Measurements from ENCODE around the gene PDIA5. TPM values are rescaled to one million over a fixed set of nuclear protein-coding genes. Genes with fewer than 3 reads are reported as not detected.

Gene PDIA5
- total RNA-seq, 1 donor from 2014 or later: 67.3 TPM

DNA sequence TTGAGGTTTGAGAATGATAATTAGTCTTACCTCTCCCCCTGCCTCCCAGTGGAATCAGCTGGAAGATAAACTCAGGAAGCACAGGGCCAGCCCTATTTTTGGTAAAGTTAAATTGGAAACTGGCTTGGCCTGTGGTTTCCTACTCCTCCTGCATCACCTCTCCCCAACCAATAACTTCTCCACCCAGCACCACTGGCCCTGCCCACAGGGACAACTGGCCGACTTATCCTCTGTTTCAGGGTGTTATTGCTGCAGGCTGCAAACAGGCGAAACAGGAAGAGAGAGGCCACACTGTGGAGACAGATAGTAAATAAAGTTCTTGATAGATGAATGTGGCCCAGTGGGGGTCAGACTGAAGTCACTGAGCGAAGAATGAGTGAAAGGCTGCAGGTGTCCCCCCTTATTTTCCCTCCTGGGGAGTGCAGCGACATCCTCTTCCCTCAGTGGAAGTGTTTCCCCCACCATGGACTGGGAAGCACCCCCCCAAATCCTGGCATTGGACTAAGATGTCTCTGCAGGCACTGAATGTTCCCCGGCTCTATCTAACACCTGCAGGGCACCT lies 47.1 kb downstream of the PDIA5 start:
- peak in 1 of 2 donors; percentile 12 for DNase-seq (ENCODE audit: low read depth in 2 of 2)

DNA sequence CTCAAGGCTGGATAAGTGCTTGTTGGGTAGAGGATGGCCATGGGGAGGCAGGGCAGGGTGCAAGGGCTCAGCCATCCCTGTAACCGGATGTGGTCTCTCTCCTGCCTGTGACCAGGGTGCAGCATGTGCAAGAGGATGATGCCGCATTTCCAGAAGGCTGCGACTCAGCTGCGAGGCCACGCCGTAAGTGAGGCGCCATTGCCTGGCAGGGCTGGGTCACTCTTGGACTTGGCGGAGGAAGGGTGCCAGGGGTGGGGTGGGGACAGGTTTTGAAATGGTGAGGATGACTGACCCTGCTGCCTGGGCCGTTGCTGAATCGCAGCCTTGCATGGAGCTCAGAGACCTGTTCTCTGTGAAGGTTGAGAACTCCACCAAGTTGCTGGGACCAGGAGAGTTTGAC lies 49.3 kb downstream of the PDIA5 start:
- DNase-seq (ENCODE audit: low read depth in 2 of 2): no peak

DNA sequence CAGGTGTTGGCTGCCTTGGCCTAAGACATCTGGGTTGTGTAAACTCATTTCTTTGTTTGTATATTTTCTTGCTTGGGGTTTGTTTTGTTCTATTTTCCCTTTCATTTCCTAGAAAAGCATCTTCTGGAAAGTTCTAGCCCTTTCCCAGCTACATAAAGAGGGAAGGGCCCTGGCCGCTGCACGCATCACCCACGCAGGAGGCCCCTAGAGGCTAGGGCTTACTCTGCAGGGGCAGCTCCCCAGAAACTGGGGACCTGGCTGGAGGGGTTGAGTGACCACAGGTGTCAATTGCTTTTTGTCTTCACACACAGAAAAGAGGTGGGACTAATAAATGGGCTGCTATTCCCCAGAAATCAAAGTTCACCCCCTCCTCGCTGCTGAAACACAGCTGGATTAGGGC lies 52.6 kb downstream of the PDIA5 start:
- DNase-seq (ENCODE audit: low read depth in 2 of 2): no peak

DNA sequence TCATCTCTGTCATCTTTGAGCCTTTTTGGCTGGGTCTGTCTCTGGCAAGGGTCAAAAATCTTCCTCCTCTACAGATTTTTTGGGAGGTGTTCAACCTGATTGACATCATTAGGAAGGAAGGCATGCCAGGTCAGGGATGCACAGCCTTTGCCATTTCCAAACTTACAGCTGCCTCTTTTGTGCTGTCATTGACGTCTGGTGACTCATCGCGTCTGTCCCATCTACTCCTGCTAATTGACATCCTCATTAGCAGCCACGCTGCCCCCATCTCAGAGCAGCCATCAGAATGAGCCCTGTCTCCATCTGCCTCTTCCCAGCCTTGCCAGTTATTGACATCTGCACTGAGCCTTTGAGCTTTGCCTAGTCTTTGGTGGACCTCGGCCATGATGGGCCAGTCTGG lies 53.0 kb downstream of the PDIA5 start:
- no peak for DNase-seq (ENCODE audit: low read depth in 2 of 2)

DNA sequence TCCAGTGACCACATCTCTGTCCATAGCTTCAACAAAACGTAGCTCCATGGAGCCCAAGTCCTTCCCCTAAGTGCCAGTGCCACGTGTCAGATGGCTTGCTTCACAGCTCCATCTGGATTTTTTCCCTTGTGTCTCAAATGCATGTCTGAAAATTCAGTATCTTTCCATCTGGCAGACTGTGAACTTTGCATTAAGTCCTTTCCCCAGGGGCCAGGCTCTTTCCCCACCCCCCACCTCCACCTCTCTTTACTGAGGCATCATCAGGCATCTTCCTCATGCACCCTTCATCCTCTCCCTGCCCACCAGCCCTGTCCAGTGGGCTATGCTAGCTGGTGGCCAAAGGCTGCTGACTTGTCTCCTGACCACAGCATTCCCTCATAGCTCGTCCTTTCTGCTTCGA lies 53.7 kb downstream of the PDIA5 start:
- no peak for DNase-seq (ENCODE audit: low read depth in 2 of 2)

DNA sequence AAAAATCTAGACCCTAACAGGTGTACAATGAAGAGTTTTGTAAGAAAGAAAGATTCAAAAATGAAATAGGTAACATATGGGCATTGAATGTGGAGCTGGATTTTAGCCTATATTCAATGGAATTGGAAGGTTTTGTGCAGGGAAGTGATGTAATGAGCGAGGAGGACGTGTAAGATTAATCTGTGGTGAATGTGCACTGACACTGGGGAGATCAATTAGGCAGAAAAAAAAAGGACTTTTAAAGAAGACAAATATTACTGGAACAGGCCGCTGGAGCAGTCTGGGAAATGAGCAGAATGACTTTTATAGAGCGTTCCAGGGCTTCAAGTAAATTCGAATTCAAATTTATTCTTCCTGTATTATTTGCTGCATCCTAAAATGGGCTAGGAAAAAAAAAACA lies 55.2 kb downstream of the PDIA5 start:
- no peak for DNase-seq (ENCODE audit: low read depth in 2 of 2)

DNA sequence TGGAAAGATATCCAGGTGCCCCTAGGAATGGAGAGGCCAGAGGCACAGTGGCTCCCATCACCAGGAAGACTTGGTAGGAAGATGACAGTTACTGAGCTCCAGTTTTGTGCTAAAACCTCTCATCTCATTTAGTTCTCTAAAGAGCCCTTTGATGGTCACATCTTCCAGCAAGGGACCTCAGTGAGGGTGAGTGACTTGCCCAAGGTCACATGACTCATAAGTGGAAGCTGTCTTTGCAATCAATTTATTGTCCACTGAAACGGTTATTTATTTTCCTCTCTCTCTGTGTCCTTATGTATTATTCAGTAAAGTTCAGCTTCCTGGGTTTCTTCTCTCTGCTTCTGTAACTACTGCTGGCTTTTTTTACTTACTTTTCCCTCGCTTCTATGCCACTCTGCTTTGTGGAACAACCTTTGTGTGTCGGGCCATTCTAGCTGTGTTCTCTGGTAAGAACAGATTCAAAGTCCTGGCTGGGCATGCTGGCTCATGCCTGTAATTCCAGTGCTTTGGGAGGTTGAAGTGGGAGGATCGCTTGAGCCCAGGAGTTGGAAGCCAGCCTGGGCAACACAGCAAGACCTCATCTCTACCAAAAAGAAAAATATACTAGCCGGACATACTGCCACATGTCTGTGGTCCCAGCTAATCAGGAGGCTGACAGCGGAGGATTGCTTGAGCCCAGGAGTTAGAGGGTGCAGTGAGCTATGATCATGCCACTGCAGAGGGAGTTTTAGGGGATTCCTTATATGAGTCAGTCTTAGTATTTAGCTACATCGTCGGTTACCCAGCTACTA lies 55.9 kb downstream of the PDIA5 start:
- no peak for DNase-seq (ENCODE audit: low read depth in 2 of 2)

DNA sequence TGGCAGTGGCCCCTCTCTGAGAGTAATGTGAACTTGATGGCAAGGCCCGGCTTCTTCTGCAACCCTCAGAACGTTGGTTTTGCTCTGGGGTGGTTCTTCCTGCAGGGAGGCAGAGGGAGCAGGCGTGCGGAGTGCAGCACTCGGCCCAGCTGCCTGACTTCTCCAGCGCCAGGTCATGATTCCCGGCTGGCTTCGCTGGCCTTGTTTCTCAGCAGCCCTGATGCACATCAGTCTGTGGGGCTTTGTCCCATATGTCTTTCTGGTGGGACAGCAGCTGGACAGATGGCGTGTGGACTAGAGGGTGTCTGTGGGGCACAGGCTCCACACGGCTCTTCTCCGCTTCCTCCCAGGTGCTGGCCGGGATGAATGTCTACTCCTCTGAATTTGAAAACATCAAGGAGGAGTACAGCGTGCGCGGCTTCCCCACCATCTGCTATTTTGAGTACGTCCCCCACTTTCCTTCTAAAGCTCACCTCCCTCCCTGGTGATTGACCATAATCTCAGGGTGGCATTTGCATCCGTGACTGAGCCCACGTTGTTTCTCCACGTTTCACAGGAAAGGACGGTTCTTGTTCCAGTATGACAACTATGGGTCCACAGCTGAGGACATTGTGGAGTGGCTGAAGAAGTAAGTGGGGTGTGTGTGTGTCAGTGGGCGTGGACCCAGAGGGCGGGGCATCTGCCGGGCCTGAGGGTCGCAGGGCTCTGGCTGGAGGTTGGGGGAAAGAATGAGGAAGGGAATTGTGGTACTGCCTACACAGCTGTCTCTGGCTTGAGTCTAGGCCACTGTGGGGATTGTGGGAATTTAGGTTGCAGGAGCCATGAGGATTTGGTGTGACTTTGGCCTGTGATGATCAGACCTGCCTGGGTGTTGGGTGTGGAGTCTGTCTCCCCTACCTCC lies 57.1 kb downstream of the PDIA5 start:
- no peak for DNase-seq (ENCODE audit: low read depth in 2 of 2)

DNA sequence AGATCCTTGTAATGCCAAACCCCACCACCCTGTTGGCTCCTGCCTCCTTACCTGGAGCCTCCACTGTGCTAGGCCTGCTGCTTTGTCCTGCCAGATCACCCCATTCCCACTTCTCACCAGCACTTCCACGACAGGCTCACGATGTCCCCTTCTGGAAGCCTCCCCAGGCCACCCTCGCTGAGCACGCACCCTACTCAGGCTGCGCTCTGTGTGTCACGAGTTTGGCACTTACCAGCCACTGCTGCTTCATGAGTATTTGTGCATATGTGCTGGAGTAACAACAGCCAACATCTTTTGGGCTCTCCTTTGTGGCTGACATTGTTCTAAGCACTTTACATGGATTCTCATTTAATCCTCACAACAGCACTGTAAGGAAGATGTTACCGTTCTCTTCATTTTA lies 58.1 kb downstream of the PDIA5 start:
- no peak for DNase-seq (ENCODE audit: low read depth in 2 of 2)

DNA sequence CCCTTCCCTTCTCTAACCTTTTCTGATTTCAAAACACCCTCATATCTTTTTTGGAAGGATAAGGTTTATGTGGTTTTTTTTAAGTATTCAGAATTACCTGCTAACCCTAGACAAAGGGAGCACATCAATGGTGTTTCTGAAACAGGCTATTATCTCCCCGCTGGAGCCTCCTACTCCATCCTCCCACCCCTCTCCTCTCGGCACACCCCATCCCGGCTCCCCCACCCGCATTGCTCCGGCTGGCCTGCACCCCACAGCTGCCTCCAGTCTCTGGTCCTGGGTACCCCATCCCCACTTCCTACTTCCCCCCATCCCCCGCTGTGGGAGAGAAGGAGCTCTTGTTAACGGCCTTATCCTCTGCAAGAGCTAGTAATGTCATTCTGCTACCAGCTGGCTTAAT lies 59.2 kb downstream of the PDIA5 start:
- no peak for DNase-seq (ENCODE audit: low read depth in 2 of 2)

DNA sequence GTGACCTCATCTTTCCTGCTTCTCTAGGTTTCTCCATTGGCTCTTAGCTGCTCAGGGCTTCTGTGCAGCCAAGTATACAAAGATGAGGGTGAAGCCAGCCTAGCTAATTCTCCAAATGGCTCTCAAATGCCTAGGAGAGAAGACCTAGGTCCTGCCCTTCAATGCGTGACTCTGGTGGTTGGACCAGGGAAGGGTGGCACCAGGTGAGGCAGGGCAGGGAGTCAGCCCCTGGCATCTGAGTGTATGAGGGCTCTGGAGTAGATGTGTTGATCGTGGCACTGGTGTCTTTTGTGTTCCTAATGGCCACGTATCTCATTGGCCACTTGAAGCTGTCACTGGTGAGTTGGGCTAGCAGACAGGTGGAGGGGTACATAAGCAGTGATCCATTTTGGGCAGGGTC lies 59.8 kb downstream of the PDIA5 start:
- DNase-seq (ENCODE audit: low read depth in 2 of 2): no peak

DNA sequence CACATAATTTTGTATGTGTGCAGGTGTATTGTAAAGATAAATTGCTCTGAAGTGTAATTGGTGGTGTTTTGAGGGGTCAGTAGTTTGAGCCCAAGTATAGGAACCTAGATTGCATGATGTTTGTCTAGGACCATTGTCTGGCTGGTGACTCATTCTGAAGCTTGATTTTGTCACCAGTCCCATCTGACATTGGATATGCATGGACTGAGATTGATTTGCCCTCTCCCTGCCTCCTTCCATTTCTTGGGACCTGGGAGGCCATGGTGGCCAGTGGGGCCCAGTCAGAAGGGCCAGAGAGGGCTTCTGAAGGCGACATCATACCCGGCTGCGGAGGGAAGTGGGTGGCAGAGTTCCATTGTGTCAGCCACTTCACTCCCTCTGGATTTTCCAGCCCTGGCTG lies 62.3 kb downstream of the PDIA5 start:
- no peak for DNase-seq (ENCODE audit: low read depth in 2 of 2)

DNA sequence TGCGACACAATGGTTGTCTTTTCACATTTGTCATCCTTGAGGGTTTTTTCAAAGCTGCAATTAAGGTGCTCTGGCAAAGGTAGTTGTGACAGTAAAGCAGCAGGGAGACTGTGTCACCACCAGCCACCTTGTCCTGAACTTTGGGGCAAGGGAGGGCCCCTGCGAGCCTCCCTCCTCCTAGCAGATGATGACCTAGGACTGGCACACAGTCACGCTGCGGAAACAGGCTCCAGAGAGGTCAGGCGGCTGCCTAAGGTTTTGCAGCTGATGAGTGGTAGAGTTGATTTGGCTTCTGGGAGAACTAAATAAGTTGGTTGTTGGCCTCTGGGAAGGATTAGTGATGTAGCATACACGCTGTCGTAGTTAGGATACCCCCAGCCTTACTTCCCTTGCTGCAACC lies 62.7 kb downstream of the PDIA5 start:
- no peak for DNase-seq (ENCODE audit: low read depth in 2 of 2)

DNA sequence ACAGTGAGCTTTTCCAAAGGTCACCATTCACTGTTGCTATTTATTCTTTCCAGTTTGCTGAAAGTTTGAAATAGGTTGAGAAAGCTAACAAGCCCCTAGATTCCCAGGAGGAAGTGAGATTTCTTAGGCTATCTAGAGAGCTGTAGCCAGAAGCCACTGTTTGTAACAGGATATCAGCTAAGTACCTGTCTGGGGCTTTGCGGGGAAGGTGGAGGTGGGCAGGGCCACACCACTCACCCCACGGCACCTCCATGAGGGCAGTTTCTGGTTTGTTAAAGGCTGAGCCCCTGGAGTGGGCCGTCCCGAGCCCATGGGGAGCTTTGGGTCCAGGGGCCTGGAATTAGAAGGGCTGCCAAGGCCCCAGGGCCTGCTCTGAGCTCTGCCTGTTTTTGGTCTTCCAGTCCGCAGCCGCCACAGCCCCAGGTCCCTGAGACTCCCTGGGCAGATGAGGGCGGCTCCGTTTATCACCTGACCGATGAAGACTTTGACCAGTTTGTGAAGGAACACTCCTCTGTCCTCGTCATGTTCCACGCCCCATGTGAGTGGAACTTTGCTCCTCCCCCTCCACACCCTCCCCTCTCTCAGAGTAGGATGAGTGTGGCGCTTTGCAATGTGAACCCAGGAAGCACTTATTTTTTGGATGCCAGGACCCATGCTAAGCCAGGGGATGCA lies 63.4 kb downstream of the PDIA5 start:
- no peak for DNase-seq (ENCODE audit: low read depth in 2 of 2)

DNA sequence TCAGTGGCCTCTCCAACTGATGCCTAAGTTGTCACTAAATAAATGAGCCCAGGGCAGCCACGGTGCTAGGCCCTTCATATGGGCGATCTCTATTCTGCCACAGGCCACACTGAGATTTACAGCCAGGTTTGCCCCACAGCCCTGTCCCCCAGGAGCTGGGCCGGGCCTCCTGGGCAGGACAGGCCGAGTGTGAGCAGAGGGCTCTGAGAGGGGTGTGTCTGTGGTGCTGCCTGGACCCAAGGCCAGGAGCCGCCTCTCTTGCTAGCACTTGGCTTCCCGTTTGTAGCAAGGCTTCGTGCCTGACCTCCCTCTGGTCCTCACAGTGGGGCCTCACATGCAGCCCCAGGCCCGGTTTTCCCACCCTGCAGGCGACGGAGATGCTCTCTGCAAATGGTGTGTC lies 67.8 kb downstream of the PDIA5 start:
- no peak for DNase-seq (ENCODE audit: low read depth in 2 of 2)

DNA sequence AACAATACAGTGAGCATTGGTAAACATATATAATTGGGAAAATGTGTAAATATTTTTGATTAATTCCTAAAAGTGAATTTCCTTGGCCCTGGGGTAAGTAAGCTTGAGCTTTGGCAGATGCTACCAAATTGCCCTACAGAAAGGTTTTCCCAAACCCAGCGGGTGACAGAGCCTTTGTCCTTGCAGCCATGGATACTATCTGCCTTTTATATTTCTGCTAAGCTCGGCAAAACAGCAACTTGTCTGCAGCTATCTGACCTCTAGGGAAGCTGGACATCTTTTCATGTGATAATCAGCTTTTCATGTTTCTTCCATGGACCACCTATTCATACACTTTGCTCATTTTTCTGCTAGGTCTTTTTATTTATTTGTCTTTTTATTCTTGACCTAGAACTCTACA lies 70.2 kb downstream of the PDIA5 start:
- no peak for DNase-seq (ENCODE audit: low read depth in 2 of 2)

DNA sequence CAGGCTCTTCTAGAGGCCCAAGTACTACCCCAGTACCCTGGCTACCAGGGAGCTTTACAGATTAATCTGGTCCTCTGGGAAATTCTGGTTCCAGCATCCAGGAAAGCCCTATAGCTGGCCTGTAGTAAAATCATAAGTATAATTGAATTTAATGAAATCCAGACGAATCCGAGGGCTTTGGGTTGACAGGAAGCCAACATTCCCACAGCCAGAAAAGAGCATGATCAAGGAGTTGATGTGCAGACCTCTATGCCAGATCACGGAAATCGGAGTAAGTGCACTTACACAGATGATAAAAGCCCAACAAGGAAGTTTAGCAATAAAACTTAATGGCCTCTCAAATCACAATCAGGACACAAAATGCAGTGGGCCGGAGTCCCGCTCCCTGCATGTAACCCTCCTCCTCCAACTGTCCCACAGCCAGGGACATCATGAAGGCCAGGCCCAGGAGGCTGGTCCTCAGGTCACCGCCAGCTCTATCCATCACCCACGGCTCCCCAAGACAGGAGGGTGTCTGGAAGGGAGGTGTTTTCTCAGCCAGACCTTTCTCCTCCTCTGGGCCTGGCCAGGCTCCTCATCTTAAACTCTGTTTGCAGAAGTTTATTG lies 72.1 kb downstream of the PDIA5 start:
- no peak for DNase-seq (ENCODE audit: low read depth in 2 of 2)

DNA sequence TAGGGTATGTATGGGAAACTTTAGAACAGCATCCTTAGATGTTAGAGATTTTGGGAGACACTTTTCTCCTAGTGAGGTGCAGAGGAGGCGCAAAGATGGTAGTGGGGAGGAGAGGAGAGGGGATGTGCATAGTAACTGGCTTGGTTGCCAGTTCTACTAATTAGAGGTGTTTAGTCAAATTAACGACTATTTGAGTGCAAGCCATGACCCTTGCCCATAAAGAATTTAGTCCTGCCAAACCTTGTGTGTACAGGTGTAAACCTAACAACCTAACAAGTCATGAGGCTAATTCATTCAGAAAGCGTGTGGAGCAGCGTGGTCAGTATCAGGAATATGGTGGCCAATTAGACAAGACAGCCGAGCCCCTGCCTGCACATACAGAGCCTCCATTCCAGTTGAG lies 72.7 kb downstream of the PDIA5 start:
- no peak for DNase-seq (ENCODE audit: low read depth in 2 of 2)

DNA sequence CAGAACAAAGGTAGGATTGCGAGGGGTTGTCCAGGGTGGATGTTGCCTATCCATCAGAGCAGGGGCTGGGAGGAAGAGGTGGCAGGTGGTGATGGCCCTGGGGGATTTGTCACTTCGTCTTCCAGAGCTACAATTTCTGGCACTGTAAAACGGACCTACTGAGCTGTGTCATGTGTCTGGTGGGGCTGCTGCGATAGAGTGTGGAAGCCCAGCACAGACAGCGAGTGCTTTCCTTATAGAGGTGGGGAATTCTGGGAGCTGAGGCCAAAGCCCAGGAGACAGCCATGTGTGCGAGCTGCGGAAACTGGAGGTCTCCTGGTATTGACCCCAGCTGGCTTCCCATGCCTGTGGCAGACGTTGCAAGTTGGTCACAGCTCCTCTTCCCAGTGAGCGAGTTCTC lies 73.7 kb downstream of the PDIA5 start:
- DNase-seq (ENCODE audit: low read depth in 2 of 2): no peak

DNA sequence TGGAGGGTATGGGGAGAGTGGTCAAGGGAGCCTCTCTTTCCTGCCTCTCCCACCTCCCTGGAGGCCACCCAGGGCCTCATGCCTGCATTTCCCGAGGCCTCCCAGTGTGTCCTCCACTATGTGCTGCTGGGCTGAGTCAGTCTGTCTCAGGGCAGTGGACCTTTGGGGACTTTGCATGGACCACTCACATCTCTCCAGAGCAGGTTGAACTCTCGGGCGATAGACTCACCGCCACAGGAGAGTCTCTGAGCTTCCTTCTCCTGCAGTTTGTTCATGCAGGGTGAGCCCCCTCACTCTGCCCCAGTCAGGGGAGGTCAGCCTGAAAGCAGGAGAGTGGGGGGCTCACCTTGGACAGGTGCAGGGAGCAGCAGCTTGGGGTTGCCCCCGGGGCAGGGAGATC lies 74.5 kb downstream of the PDIA5 start:
- no peak for DNase-seq (ENCODE audit: low read depth in 2 of 2)

DNA sequence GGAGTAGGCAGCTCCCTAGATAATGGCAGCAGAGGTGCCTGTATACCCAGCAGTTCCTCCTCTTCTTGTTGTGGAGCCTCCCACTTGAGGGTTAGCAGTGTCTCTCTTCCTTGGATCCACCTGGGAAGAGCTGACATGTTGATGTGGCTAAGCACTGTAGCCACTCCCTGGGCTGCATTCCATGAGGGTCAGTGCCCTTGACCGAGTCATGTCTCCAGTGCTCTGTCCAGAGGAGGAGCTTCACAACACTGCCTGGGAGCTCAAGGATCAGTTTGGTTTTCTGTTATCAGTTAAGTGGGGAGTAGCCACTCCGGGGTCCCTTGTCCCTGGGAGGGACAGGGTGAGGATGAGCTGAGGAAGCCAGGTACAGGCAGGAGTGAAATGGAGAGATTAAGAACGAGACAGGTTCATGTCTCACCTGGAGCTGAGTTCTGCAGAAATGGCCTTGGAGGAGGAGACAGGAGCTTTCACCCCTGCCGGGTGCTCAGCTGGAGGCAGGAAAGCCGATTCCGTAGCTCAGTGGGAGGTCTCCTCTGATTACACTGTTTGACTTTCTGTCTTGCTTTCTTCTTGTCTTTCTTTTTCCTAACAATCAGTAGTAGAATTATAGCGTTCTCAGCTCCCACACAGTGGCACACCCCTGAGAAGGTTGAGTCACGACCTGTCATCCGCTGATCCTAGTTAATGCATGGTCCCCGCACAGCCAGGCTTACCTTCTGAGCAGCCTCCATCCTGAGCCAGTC lies 77.0 kb downstream of the PDIA5 start:
- no peak for DNase-seq (ENCODE audit: low read depth in 2 of 2)

Measured in dermis microvascular lymphatic vessel endothelial cell (primary cell).